Neuronal stem cell (in vitro differentiated cells): Measurements from ENCODE around the gene TRIM50.

Experiments
- DNase-seq: peaks from one replicate; pipeline ENCODE4 v3.0.0-alpha.2; 2013; ENCODE audit warnings: low spot score
- H2AFZ ChIP-seq: one replicate; pipeline ENCODE4 v1.6.1; 2013; ENCODE audit warnings: mild to moderate bottlenecking, low read length, inconsistent platforms
- H2AK5ac ChIP-seq: 2 replicates; pipeline ENCODE4 v1.6.1; 2013; ENCODE audit warnings: low read depth, mild to moderate bottlenecking, inconsistent platforms, low read length, moderate library complexity, mixed read lengths
- H2BK120ac ChIP-seq: 2 replicates; pipeline ENCODE4 v1.6.1; 2013; ENCODE audit warnings: low read depth, mild to moderate bottlenecking, inconsistent platforms, low read length, moderate library complexity, mixed read lengths
- H2BK12ac ChIP-seq: one replicate; pipeline ENCODE4 v1.6.1; 2013; ENCODE audit warnings: low read length, inconsistent platforms
- H2BK15ac ChIP-seq: 2 replicates; pipeline ENCODE4 v1.6.1; 2013; ENCODE audit warnings: mild to moderate bottlenecking, low read length, inconsistent platforms, mixed read lengths
- H2BK5ac ChIP-seq: one replicate; pipeline ENCODE4 v1.6.1; 2013; ENCODE audit warnings: inconsistent platforms, mild to moderate bottlenecking, low read length, moderate library complexity
- H3K14ac ChIP-seq: one replicate; pipeline ENCODE4 v1.6.1; 2013; ENCODE audit warnings: low read length, inconsistent platforms
- H3K18ac ChIP-seq: 2 replicates; pipeline ENCODE4 v1.6.1; 2013; ENCODE audit warnings: low read length, inconsistent platforms
- H3K23ac ChIP-seq: 2 replicates; pipeline ENCODE4 v1.6.1; 2013; ENCODE audit warnings: low read depth, mild to moderate bottlenecking, mixed read lengths, low read length, inconsistent platforms; ENCODE audit not compliant: poor library complexity
- H3K27ac ChIP-seq: replicated peaks from 3 replicates; pipeline ENCODE4 v1.5.1; 2013; ENCODE audit warnings: low read length, inconsistent platforms
- H3K27me3 ChIP-seq, 3 experiments: 2 replicates each; pipeline ENCODE4 v1.6.1; 2013; ENCODE audit warnings: low read length in 3 of 3, mild to moderate bottlenecking in 2 of 3, inconsistent platforms in 1 of 3, low read depth in 1 of 3, mixed read lengths in 1 of 3, moderate library complexity in 1 of 3; ENCODE audit not compliant: control insufficient read depth in 3 of 3, insufficient read depth in 3 of 3
- H3K36me3 ChIP-seq, 2 donors: replicated peaks in 1 of 2; 2 replicates each; pipeline ENCODE4 v1.6.1; 2013; ENCODE audit warnings: low read length in 2 of 2; ENCODE audit not compliant: control insufficient read depth in 2 of 2, insufficient read depth in 2 of 2
- H3K4ac ChIP-seq: 2 replicates; pipeline ENCODE4 v1.6.1; 2013; ENCODE audit warnings: inconsistent platforms, mild to moderate bottlenecking, low read length, moderate library complexity
- H3K4me1 ChIP-seq, 2 donors: 1 replicate in 1 of 2; 2 replicates in 1 of 2; pipeline ENCODE4 v1.6.1; 2013; ENCODE audit warnings: low read length in 2 of 2, low read depth in 1 of 2; ENCODE audit not compliant: control insufficient read depth in 2 of 2, insufficient read depth in 1 of 2
- H3K4me2 ChIP-seq: one replicate; pipeline ENCODE4 v1.6.1; 2013; ENCODE audit warnings: mild to moderate bottlenecking, low read length, inconsistent platforms; ENCODE audit not compliant: insufficient read depth, poor library complexity, severe bottlenecking
- H3K4me3 ChIP-seq, 2 donors: 2 replicates each; pipeline ENCODE4 v1.5.1; 2013; ENCODE audit warnings: low read length in 2 of 2, mild to moderate bottlenecking in 2 of 2, inconsistent platforms in 1 of 2, moderate library complexity in 1 of 2
- H3K79me1 ChIP-seq: one replicate; pipeline ENCODE4 v1.6.1; 2013; ENCODE audit warnings: low read depth, mild to moderate bottlenecking, inconsistent platforms, low read length, moderate library complexity
- H3K9ac ChIP-seq: one replicate; pipeline ENCODE4 v1.6.1; 2013; ENCODE audit warnings: mild to moderate bottlenecking, low read depth, low read length, inconsistent platforms; ENCODE audit not compliant: poor library complexity
- H3K9me3 ChIP-seq, 2 donors: replicated peaks in 1 of 2; 2 replicates each; pipeline versions ENCODE3 to v1.6.1; 2013; ENCODE audit warnings: low read length in 2 of 2, mild to moderate bottlenecking in 2 of 2, inconsistent platforms in 1 of 2, low read depth in 1 of 2, mixed read lengths in 1 of 2, moderate library complexity in 1 of 2; ENCODE audit not compliant: control insufficient read depth in 2 of 2, insufficient read depth in 1 of 2
- H4K8ac ChIP-seq: one replicate; pipeline ENCODE4 v1.6.1; 2013; ENCODE audit warnings: low read depth, mild to moderate bottlenecking, inconsistent platforms, low read length, moderate library complexity
- H4K91ac ChIP-seq: one replicate; pipeline ENCODE4 v1.6.1; 2013; ENCODE audit warnings: low read length, low read depth, mild to moderate bottlenecking, inconsistent platforms; ENCODE audit not compliant: poor library complexity
- WGBS, 2 donors: extraction: QIAGEN DNeasy Blood & Tissue Kit; methylation state at CpG; one replicate each; pipeline ENCODE4 v1.1.7; 2013; ENCODE audit warnings: missing lambda C conversion rate in 2 of 2, mixed read lengths in 1 of 2; ENCODE audit not compliant: insufficient read length in 2 of 2, insufficient replicate concordance in 1 of 2; ENCODE audit errors: extremely low coverage in 2 of 2; 5-methylcytosine and 5-hydroxymethylcytosine counted together

The TRIM50 gene

DNA sequence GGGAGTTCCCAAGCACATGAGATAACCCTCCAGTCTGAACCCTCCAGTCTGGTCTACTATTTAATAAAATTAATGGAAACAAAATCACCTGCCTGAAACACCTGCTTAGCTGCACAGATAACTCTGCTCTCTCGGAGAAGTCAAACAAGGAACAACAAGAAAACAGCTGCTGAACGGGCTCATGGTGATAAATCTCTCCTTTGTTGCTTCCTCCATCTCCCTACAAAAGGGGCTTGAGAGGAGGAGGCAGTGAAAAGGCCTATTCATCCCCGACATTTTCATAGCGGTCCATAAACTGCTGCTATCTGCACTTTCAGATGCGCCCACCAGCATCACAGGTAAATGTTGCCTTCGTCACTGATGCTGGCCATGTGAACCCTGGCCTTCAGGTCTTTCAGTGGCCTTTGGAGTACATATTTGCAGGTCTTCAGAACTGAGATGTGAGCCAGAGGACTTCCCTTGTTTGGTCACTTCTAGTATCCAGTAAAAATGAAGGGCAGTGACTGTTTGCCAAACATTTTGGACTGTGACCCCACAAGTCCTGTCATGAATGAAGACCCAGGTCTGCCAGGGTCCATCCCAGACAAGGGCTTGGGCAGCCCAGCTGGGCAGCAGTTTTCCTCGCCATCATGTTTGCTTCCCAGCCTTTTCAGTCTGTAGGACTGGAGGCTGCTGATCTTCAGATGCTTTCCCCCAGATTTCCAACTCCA is 15.9 kb upstream of the TRIM50 start:
- H3K18ac ChIP-seq: peak overlapping the region; percentile 23
- H3K14ac ChIP-seq: no peak overlapping the region
- no peak overlapping the region for H4K8ac ChIP-seq
- no peaks in the 10 kb centered on the region for H3K27me3 ChIP-seq
- peak overlapping the region; percentile 17 for H3K4ac ChIP-seq
- H2BK5ac ChIP-seq: no peak overlapping the region
- no peak overlapping the region for H2BK15ac ChIP-seq
- DNase-seq: no peak
- H3K27ac ChIP-seq: no peak overlapping the region
- H3K4me2 ChIP-seq: no peak overlapping the region
- no peak overlapping the region for H2BK12ac ChIP-seq
- H3K79me1 ChIP-seq: no peaks in the 10 kb centered on the region
- H2BK120ac ChIP-seq: no peak overlapping the region
- H3K23ac ChIP-seq: no peak overlapping the region
- H3K9me3 ChIP-seq: no peaks in the 10 kb centered on the region
- H3K36me3 ChIP-seq: no peaks in the 10 kb centered on the region
- no peak overlapping the region for H3K4me3 ChIP-seq
- no peak overlapping the region for H2AFZ ChIP-seq
- no peak overlapping the region for H3K9ac ChIP-seq
- H3K4me1 ChIP-seq: peaks cover 8% of the 10 kb centered on the region in 2 donors
- H2AK5ac ChIP-seq: no peak overlapping the region
- no CpG with 5 or more reads among the region's 7 CpGs for WGBS, 2 donors
- H4K91ac ChIP-seq: no peak overlapping the region

DNA sequence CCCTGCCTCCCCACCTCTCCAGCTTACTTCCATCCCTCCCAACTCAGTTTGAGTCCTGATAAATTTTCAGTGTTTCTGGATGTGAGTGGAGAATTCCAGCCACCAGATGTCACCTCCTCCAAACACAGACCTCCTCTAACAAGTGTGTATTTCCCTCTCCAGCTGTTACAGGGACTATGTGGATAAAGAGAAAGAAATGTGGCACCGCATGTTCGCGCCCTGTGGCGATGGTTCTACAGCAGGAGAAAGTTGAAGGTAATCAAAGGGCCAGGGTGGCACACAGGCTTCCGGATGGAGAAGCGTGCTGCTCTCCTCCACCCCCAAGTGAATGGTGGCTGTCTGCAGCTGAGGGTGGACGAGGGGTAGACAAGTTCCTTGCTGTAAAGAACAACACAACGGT is 14.8 kb upstream of the TRIM50 start:
- no CpG with 5 or more reads among the region's 8 CpGs for WGBS, 2 donors
- H3K9ac ChIP-seq: no peak overlapping the region
- no peaks in the 10 kb centered on the region for H3K36me3 ChIP-seq
- H3K4me3 ChIP-seq: no peak overlapping the region
- no peak overlapping the region for H3K4me2 ChIP-seq
- no peak overlapping the region for H2BK120ac ChIP-seq
- H2AK5ac ChIP-seq: peak overlapping the region; percentile 66
- H3K4me1 ChIP-seq: peaks cover 8% of the 10 kb centered on the region in 2 donors
- peak overlapping the region; percentile 80 for H2AFZ ChIP-seq
- H3K14ac ChIP-seq: no peak overlapping the region
- H2BK15ac ChIP-seq: peak overlapping the region; percentile 98
- H2BK5ac ChIP-seq: no peak overlapping the region
- H3K23ac ChIP-seq: no peak overlapping the region
- H3K27me3 ChIP-seq: no peaks in the 10 kb centered on the region
- H4K91ac ChIP-seq: peak overlapping the region; percentile 90
- H4K8ac ChIP-seq: peak overlapping the region; percentile 66
- no peaks in the 10 kb centered on the region for H3K9me3 ChIP-seq
- H3K27ac ChIP-seq: no peak overlapping the region
- peak overlapping the region; percentile 80 for H2BK12ac ChIP-seq
- DNase-seq: peak; percentile 26
- no peaks in the 10 kb centered on the region for H3K79me1 ChIP-seq
- H3K4ac ChIP-seq: no peak overlapping the region
- H3K18ac ChIP-seq: peak overlapping the region; percentile 86

DNA sequence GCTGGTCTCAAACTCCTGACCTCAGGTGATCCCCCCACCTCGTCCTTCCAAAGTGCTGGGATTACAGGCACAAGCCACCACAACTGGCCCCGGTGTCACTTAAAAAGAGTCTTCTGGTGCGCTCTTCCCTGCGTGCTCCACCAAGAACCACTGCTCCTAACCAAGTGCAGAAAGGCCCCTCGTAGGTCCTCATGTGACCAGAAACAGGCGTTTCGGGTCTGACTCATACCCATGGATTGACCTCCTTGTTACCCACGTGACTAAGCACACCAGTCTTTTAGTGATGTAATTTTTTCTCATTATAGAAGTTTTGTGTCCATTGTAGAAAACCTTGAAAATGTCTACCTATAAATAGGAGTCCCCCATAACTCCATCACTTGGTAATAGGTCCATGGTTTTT is 14.0 kb upstream of the TRIM50 start:
- Histone ChIP-seq H3K27me3 (no peaks in the 10 kb centered on the region), H3K9ac (no peak overlapping the region), H2BK15ac (no peak overlapping the region), H3K79me1 (no peaks in the 10 kb centered on the region), H3K4me1 (peaks cover 8% of the 10 kb centered on the region in 2 donors), H3K4me3 (no peak overlapping the region), H4K8ac (no peak overlapping the region), H2BK120ac (no peak overlapping the region), H4K91ac (no peak overlapping the region), H3K27ac (no peak overlapping the region), H2BK5ac (no peak overlapping the region), H3K14ac (no peak overlapping the region), H3K23ac (no peak overlapping the region), H3K4ac (no peak overlapping the region), H2AFZ (peak overlapping the region; percentile 80), H2AK5ac (no peak overlapping the region), H3K9me3 (no peaks in the 10 kb centered on the region), H3K36me3 (no peaks in the 10 kb centered on the region), H2BK12ac (no peak overlapping the region), H3K18ac (no peak overlapping the region), H3K4me2 (no peak overlapping the region)
- WGBS, 2 donors: no CpG with 5 or more reads among the region's 8 CpGs
- DNase-seq: no peak

DNA sequence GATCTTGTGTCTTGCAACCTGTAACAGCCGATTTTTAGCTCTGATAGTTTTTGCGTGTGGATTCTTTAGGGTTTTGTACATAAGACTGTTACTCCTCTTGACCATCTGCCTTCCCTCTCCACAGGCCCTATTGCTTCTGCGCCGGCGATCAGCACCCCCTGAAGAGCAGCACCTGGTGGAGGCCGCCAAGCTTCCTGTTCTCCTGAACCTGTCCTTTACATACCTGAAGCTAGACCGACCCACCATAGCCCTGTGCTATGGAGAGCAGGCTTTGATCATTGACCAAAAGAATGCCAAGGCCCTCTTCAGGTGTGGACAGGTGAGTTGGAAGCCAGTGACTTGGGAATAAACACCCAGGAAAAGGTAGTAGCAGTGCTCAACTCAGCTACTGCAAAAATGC is 12.6 kb upstream of the TRIM50 start:
- Histone ChIP-seq H3K4me1 (peaks cover 8% of the 10 kb centered on the region in 2 donors), H2AFZ (no peak overlapping the region), H4K8ac (no peak overlapping the region), H3K79me1 (no peaks in the 10 kb centered on the region), H3K27me3 (peaks cover 0 to 6% (median 0%) of the 10 kb centered on the region in 3 experiments), H2BK5ac (no peak overlapping the region), H3K4ac (no peak overlapping the region), H3K27ac (no peak overlapping the region), H3K36me3 (no peaks in the 10 kb centered on the region), H3K4me3 (no peak overlapping the region), H3K14ac (no peak overlapping the region), H3K9me3 (no peaks in the 10 kb centered on the region), H3K4me2 (no peak overlapping the region), H2BK12ac (no peak overlapping the region), H2AK5ac (no peak overlapping the region), H2BK15ac (no peak overlapping the region), H3K18ac (no peak overlapping the region), H2BK120ac (no peak overlapping the region), H3K23ac (no peak overlapping the region), H4K91ac (no peak overlapping the region), H3K9ac (no peak overlapping the region)
- WGBS, 2 donors: no CpG with 5 or more reads among the region's 7 CpGs
- no peak for DNase-seq
